DMS114 treated with DMSO at 0.1 percent for 48 hours (cell line): ENCODE data around the gene ZNF324.
"Not testable (repeated sequence)": the region's sequence is repeated elsewhere in the genome, so short reads cannot be mapped to it uniquely, and the experiment has no call there.

Experiments used
- DNase-seq: peaks from one replicate; lab custom pipeline; 2025; ENCODE audit not compliant: unreplicated experiment; lab: John Stamatoyannopoulos, UW

Gene ZNF324

DNA sequence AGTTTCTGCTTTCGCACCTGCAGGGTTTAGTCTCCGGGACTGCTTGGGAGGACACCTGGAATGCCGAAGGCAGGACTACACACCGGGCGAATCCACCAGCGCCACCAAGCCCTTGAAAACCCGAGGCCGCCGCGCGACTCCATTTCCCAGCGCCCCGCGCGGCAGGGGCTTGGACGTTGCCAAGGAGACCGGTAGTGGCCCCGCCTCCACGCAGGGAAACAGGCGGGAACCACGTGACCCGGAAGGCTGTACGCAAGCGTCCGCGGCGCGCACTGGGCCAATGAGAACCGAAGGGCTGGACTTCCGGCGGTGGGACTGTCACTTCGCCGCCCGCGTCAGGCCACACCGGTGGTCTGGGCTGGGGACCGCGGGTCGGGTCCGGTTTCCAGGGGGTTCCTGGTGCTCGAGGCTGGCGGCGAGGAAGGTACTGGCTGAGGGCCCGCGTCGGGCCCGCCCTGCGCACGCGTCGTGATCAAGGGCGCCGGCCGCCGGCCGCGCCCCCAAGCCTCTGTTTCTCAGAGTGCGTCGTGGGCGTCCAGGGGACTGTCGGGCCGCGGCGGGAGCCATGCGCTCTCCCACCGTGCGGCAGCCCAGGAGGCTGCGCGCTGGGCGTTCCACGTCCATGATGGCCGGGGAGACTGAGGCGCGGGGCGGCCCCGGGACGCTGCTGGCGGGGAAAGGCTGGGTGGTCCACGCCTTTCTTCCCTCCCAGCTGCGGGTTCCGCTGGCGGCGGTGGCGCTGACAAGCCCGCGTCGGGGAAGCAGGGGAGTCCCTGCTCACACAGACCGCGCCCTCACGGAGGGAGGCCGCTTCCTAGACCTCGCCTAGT lies at the start of gene ZNF324:
TSS of gene ZNF324 (plus strand) at position 321 of the 830 bp plus-strand sequence. CDS start 2,106 bp downstream, outside the sequence.
- DNase-seq: peak; percentile 92

DNA sequence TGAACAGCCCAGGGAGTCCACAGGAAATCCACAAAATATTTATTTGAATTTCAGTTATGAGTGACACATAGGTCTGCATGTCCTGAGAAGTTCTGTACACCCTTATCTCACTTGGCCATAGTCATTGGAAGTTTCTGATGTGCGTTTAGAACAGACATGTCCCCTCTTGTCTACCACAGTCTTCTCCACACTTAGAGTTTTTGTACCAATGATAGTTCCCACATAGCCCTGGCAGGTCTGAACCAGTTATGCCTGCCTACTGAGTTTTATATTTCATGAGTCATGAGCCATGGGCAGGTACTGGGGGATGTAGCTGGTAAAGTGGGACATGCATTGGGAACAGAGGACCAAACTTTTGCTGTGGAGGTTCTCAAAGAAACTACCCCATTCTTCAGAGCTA lies 38.3 kb upstream of the ZNF324 start:
- no peak for DNase-seq

DNA sequence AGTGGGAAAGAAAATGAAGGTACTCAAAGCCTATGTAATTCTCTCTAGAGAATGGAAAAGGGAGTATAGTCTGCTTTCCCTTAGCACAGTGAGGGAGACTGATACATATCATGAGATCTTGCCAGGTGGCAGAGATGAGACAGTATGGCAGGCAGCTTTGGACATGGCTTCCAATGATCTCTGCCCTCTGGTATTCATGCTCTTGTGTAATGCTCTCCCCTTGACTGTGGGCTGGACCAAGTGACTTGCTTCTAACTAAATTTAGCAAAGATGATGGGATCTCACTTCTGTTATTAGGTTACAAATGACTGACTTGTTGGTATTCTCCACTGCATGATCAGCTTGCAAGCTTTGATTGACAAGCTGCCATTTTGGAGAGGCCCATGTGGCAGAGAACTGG lies 37.1 kb upstream of the ZNF324 start:
- no peak for DNase-seq

DNA sequence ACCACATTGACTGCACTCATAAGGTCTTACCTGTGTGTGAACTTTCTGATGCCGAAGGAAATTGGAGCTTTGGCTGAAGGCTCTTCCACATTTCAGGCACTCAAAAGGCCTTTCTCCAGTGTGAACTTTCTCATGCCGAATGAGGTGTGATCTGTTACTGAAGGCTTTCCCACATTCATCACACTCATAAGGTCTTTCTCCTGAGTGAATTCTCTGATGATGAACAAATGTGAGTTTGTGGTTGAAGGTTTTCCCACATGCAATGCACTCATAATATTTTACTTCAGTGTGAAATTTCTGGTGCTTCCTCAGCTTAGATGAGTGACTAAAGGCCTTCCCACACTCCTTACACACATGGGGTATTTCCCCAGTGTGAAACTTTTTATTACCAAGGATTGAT lies 32.7 kb upstream of the ZNF324 start:
- no peak for DNase-seq

DNA sequence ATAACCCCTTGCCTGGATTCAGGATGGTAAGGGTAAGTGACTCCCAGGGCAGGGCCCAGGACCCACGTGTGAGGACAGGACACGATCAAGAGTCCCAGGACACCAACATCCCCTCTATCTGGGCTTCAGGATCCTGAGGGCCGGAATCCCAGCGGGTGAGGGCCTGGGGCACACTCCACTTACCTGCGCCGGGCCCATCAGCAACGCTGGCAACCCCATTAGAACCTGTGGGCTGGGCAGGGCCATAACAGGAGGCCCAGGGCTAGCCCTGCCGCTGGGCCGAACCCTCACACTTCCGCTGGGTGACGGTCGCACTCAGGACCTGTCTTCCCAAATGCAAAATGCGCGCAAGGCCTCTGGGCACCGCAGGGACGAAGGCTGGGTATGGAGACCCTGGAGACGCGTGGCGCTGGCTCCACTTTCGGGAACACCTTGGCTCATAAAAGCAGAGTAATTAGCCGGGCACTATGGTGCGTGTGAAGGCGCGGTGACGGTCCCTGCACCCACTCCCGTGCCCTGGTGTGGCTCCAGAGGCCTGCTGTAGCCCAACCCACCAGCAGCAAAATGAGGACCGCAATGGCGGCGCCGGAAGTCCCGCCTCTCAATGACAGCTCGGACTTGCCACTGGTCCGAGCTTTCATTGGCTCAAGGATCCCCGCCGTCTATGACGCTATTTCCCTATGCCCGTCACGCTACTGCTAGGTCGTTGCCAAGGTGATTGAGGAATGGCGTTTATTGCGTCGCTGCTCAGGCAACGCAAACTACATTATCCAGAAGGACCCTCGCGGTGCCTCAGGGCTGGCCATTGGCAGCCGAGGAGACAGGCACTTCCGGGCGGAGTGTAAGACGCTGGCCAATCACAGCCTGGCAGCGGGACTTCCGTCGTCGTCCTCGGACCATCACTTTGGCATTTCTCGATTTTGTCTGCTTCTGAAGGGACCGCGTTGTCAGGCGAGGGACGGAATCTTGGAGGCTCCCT lies 27.0 kb upstream of the ZNF324 start, which contains the start of gene ZNF132:
TSS of gene ZNF132 (minus strand) at position 578 of the 979 bp plus-strand sequence. CDS start at position 246, 332 bp downstream.
- no peak for DNase-seq

DNA sequence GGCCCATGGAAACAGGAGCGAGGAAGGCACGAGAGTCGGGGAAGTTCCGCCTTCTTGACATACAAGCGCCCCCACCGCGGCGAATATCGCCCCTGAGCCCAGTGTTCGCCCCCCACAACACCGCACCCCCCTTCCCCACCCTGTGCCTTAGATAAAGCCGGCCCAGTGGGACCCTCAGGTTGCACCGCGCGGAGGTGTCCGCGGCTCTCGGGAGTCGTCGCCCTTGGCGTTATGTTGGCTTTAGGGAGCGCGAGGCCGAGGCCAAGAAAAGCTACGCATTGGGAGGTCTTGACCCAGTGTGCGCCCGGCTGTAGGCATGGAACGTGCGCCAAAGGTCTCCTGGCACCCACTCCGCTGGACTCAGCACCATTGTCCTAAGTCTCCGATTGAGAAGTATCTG lies 26.3 kb upstream of the ZNF324 start:
- no peak for DNase-seq

DNA sequence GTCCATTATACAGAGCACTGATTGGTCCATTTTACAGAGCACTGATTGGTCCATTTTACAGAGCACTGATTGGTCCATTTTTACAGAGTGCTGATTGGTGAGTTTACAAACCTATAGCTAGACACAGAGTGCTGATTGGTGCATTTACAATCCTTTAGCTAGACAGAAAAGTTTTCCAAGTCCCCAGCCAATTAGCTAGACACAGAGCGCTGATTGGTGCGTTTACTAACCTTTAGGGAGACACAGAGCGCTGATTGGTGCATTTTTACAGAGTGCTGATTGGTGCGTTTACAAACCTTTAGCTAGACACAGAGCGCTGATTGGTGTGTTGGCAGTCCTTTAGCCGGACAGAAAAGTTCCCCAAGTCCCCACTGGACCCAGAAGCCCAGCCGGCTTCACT lies 23.9 kb upstream of the ZNF324 start:
- DNase-seq: not testable (repeated sequence)

DNA sequence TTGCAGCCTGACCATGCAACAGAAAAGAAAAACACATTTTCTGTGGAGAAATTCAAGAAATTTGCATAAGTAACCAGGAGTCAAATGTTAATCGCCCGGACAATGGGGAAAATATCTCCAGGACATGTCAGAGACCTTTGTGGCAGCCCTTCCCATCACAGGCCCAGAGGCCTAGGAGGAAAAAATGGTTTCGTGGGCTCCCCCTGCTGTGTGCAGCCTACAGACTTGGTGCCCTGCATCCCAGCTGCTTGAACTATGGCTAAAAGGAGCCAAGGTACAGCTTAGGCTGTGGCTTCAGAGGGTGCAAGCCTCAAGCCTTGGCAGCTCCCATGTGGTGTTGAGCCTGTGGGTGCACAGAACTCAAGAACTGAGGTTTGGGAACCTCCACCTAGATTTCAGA lies 18.0 kb upstream of the ZNF324 start:
- not testable (repeated sequence) for DNase-seq

DNA sequence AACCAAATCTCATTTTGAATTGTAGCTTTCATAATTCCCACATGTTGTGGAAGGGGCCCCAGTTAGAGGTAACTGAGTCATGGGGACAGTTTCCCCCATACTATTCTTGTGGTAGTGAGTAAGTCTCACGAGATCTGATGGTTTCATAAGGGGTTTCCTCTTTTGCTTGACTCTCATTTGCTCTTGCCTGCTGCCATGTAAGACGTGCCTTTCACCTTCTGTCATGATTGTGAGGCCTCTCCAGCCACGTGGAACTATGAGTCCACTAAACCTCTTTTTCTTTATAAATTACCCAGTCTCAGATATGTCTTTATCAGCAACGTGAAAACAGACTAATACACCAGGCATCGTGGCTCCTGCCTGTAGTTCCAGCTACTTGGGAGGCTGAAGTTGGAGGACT lies 16.9 kb upstream of the ZNF324 start:
- not testable (repeated sequence) for DNase-seq

DNA sequence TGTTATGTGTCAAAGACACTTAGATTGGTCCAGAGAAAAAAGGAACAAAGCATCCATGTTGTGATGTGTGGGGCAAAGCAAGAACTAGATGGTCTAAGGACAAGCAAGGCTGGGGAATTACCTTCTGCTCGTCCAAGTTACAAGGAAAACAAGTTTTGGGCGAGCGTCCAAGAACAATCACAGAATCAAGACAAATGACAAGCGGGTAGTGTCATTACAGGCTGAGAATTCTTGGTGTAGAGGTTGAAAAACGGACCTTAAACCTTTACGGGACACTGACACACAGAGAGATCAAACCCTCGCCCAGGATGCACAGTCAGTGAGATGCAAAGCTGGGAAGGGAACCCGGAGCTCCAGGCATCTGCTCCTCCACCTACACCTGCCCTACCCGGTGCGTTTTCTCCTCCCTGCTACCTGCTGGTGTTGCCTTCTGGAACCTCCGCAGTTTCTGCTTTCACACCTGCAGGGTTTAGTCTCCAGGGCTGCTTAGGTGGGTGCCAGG lies 16.0 kb upstream of the ZNF324 start:
- no peak for DNase-seq

DNA sequence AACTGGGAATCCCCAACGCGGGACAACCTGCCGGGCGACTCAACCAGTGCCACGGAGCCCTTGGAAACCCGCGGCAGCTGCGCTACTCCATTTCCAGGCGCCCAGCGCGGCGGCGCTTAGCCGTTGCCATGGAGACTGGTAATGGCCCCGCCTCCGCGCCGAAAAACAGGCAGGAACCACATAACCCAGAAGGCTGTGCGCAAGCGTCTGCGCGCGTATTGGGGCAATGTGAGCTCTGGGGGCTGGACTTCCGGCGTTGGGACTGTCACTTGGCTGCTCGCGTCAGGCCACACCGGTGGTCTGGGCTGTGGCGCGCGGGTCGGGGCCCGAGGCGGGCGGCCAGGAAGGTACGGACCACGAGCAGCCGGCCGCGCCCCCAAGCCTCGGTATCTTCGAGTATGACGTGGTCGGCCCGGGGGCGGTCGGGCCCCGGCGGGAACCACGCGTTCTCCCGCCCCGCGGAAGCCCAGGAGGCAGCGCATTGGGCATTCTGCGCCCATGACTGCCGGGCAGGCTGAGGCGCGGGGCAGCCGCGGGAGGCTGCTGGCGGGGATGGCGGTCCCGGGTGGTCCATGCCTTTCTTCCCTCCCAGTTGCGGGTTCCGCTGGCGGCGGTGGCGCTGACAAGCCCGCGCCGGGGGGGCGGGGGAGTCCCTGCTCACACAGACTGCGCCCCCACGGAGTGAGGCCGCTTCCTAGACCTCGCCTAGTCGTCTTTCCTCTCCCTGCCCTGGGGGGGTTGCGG lies 15.3 kb upstream of the ZNF324 start, which contains the start of gene ZNF324B:
TSS of gene ZNF324B (plus strand) at position 265 of the 744 bp plus-strand sequence. CDS start 2,080 bp downstream, outside the sequence.
- DNase-seq: peak; percentile 94

DNA sequence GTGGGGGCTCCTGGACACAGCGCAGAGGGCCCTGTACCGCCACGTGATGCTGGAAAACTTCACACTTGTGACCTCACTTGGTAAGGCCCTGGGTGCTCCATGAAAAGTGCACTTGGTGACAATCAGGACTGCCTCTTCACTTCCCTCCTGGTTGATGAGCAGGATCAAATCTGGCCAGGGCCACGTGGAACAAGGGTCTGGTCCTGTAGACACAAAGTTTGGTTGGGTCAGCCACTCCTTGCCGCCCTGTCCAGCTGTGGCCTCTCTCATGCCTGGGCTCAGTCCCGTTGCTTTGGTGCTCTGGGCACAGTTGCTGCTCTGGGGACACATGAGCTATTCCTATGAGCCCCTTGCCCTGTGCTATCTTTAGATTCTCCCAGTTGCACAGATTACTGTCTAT lies 13.1 kb upstream of the ZNF324 start:
- DNase-seq: no peak

DNA sequence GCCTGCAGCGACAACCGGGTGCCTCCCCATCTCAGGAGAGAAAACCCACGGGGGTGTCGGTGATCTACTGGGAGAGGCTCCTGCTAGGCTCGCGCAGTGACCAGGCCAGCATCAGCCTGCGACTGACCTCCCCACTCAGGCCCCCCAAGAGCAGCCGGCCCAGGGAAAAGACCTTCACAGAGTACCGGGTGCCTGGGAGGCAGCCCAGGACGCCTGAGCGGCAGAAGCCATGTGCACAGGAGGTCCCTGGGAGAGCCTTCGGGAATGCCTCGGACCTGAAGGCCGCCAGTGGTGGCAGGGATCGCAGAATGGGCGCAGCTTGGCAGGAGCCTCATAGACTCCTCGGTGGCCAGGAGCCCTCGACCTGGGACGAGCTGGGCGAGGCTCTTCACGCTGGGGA lies 11.6 kb upstream of the ZNF324 start:
- no peak for DNase-seq

DNA sequence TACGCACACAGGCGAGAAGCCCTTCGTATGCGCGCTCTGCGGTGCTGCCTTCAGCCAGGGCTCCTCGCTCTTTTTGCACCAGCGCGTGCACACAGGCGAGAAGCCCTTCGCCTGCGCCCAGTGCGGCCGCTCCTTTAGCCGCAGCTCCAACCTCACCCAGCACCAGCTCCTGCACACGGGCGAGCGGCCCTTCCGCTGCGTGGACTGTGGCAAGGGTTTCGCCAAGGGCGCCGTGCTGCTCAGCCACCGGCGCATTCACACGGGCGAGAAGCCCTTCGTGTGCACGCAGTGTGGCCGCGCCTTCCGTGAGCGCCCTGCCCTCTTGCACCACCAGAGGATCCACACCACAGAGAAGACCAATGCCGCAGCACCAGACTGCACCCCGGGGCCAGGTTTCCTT lies 10.8 kb upstream of the ZNF324 start:
- DNase-seq: no peak

DNA sequence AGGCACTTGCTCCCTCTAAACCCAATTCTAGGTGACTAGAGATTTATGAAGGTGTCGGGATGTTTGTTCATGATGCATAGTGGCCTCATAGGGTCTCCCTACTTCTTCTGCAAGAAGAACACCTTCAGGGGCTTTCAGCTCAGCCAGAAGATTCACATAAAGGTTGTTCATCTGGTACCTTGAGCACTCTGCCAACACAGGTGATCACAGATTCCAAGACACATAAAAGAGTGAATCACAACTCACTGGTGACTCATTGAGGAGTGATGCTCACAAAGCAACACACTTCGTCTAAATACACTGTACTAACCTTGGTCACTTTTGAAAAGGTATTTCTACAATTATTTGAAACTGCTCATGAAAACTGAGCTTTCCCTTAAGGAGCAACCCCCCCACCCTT lies 6.8 kb upstream of the ZNF324 start:
- no peak for DNase-seq

DNA sequence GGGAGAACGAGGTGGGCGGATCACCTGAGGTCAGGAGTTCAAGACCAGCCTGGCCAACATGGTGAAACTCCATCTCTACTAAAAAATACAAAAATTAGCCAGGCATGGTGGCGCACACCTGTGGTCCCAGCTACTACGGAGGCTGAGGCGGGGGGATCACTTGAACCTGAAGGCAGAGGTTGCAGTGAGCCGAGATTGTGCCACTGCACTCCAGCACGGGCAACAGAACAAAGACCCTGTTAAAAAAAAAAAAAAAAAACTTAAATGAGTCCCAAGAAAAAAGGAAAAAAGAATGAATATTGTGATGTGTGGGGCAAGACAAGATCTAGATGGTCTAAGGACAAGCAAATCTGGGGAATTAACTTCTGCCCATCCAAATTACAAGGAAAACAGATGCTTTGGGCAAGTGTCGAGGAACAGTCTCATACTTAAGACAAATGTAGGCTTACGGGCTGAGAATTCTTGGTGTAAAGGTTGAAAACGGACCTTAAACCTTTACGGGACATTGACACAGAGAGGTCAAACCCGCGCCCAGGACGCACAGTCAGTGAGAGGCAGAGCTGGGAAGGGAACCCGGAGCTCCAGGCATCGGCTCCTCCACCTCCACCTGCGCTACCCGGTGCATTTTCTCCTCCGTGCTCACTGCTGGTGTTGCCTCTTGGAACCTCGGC lies 656 bp upstream of the ZNF324 start:
- no peak for DNase-seq

DNA sequence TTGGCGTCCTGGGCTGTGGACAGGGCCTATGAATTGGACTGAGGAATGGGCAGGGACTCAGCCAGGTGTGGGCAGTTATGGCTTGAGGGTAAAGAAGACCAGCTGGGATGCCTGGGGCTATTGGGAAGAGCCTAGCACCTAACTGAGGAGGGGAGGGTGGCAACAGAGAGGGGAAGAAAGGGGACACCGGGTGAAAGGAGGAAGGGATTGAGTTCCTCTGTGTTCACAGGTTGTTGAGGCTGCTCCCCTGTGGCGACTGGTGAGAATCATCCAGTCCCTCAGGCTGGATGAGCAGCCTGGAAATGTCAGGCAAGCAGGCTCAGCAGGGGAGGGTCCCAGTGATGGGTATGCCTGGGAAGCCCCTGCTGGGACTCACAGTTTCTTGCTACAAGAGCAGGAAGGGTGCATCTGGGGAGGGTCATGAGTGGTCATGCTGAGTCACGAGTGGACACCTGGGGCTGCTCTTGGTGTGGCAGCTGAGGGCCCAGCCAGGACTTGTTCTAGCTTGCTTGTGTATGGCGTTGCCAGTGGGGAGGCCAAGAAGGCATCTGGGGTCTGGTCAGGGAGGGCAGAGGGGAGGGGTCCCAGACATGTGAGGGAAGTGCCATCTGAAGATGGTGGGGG lies 1.4 kb downstream of the ZNF324 start:
- no peak for DNase-seq

DNA sequence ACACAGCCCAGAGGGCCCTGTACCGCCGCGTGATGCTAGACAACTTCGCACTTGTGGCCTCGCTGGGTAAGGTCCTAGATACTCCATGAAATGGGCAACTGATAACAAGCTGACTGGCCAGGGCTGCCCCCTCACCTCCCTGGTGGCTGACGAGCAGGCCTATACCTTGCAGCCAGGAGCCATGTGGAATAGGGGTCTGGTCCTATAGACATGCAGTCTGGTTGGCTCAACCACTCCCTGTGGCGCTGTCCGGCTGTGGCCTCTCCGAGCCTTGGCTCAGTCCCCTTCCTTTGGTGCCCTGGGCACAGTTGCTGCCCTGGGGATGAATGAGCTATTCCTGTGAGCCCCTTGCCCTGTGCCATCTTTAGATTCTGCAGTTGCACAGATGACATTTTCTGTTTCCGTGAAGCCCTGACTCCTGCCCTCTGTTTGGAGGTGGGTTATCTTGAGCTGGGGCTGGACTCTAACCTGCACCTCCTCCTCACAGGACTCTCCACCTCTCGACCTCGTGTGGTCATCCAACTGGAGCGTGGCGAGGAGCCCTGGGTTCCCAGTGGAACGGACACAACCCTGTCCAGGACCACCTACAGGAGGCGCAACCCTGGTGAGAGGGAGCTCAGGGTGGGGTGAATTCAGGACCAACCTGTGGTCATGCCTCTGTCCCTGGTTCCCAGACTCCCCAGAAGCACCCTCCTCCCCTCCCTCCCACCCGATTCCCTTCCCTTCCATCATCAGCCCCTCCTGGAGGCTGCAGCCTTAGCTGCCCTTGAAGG lies 2.5 kb downstream of the ZNF324 start:
- DNase-seq: no peak
